ENCODE data around the gene SH3BGRL2.

- TF ChIP-seq POLR2A (IDR thresholded peaks at IDR 0.05) (no peak), CTCF (IDR thresholded peaks at IDR 0.05) (no peak)
These were observed 28.3 kb upstream of the SH3BGRL2 start for GRCh38 chr6:79602859-79603258.

Measured in sigmoid colon (tissue), 3 donors.